PFSK-1 (cell line): ENCODE data around the gene LANCL2.

ENCODE experiments used
- FOXP2 ChIP-seq: optimal IDR thresholded peaks from 2 replicates; pipeline ENCODE3; 2011; ENCODE audit warnings: borderline replicate concordance, control low read depth, inconsistent platforms; ENCODE audit not compliant: insufficient read depth; ENCODE audit errors: extremely low read length, extremely low read depth
- POLR2AphosphoS5 ChIP-seq: IDR thresholded peaks from 2 replicates; pipeline ENCODE4 v1.6.1; 2012; ENCODE audit warnings: low read depth, mild to moderate bottlenecking, control low read depth, low read length, moderate library complexity
- REST ChIP-seq, 2 experiments: IDR thresholded peaks; 2 replicates each; pipeline versions ENCODE4 v1.6.1 to v1.8.0; 2011 to 2012; ENCODE audit warnings: low read depth in 2 of 2, low read length in 2 of 2, control low read depth in 1 of 2, inconsistent platforms in 1 of 2, mild to moderate bottlenecking in 1 of 2, moderate library complexity in 1 of 2; ENCODE audit not compliant: insufficient read depth in 1 of 2
- SIN3A ChIP-seq: IDR thresholded peaks from 2 replicates; pipeline ENCODE4 v1.6.1; 2012; ENCODE audit warnings: mild to moderate bottlenecking, low read length, moderate library complexity, borderline replicate concordance; ENCODE audit not compliant: insufficient read depth
- TAF1 ChIP-seq: IDR thresholded peaks from 2 replicates; pipeline ENCODE4 v1.6.1; 2012; ENCODE audit warnings: low read length, control low read depth, borderline replicate concordance; ENCODE audit not compliant: insufficient read depth

LANCL2 gene

DNA sequence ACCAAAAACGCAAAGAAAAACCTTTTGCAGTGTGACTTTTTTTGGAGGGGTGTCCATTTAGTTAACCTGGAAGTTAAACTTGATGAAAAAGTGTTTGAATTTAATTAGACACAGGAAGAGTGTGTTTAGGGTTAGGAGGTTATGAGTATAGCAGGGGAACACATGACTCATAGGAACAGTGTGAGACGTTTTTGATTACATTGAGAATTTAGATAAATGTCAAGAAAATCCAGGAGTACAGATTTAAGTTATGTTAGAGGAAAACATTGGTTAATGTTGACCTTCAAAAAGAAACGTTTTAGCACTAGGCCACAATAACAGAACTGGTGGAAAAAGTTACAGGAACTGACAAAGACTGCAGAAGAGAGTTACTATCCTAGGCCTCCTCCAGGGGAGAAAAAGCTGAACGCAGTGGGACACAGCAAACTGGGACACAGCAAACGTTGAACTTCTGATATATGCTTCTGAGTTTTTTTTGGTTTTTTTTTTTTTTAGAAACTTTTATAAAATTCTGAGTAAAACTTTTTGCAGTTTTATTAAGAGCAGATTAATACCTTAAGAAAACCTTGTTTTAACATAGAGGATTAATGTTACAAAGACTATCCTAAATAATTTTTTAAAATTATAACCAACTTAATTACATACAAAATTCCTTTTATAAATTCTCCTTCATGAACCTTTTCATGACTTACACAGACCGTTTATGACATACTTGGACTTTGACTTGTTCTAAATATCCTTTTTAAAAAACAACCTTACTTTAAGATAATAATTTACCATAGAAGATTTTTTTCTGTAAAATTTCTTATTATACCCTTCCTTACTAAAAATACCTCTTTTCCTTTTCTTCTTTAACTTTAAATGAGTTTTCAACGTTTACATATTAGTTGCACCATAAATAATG is 22.2 kb downstream of the LANCL2 start:
- TF ChIP-seq SIN3A (no peak), FOXP2 (no peak), TAF1 (no peak), POLR2AphosphoS5 (no peak), REST (IDR thresholded peaks at IDR 0.05; ENCODE audit: insufficient read depth in 1 of 2, low read depth in 2 of 2, low read length in 2 of 2) (no peak)

DNA sequence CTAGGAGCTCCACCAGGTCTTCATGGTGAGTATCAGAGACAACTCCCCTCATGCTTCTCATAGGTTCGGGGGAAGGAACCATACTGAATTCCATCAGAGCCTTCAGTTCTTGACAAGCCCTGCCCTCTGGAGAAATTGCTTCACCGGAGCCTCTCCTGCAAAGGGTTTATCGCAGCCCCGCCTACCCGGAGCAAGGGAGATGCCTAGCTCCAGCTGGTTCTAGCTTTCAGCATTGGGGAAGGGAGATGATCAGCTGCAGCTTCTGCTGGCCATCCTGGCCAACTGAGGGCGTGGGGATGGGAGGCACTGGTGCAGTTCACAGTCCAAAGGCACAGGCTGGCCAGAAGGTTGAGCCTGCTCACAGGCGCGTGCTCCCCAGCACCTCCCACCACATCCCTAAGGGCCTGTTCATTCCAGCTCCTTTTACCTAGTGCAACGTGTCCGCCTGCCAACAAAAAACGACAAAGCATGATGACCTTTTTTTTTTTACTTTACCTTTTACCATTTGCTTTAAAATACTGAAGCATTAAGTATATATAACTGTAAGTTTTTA is 31.2 kb downstream of the LANCL2 start:
- TF ChIP-seq POLR2AphosphoS5, result no peak
- no peak for TF ChIP-seq REST (IDR thresholded peaks at IDR 0.05; ENCODE audit: insufficient read depth in 1 of 2, low read depth in 2 of 2, low read length in 2 of 2)
- no peak for TF ChIP-seq SIN3A
- no peak for TF ChIP-seq FOXP2
- no peak for TF ChIP-seq TAF1

GRCh38 chr7:55397617-55398016 is 32.5 kb downstream of the LANCL2 start:
- TF ChIP-seq SIN3A (no peak), REST (IDR thresholded peaks at IDR 0.05; ENCODE audit: insufficient read depth in 1 of 2, low read depth in 2 of 2, low read length in 2 of 2) (no peak), TAF1 (no peak), FOXP2 (no peak), POLR2AphosphoS5 (no peak)

DNA sequence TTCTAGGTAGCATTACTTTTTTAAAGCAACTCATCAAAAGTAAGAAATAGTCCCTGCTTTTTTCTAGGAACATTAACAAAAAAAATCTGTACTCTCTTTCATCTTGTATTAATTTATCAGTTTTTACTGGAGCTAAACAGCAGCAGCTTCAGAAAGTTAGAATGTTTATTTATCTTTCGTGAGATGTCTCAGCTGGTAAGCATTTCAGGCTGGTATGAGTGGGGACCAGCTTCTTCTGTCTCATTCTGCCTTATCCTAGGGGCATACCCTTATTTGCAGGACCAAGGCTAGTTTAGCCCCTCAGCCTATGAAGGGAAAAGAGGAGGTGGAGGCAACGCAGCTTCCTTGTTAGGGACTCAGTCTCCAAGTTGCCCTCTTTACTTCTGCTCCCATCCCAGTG is 35.1 kb downstream of the LANCL2 start:
- TF ChIP-seq POLR2AphosphoS5 (no peak), TAF1 (no peak), SIN3A (no peak), FOXP2 (no peak), REST (IDR thresholded peaks at IDR 0.05; ENCODE audit: insufficient read depth in 1 of 2, low read depth in 2 of 2, low read length in 2 of 2) (no peak)
